SU-DHL-6 (cell line): ENCODE data around the gene TMEM184A.

ENCODE experiments used
- H2AFZ ChIP-seq: fragments of 200-600 bp; sonication (generic); 2 replicates; pipeline ENCODE4 v1.6.1; 2014; ENCODE audit warnings: low read depth, mild to moderate bottlenecking, moderate library complexity, mixed read lengths, antibody characterized with exemption, low read length; ENCODE audit not compliant: severe bottlenecking
- H3F3A ChIP-seq: fragments of 200-600 bp; shearing (Covaris generic); 2 replicates; pipeline ENCODE4 v1.6.0; 2016; ENCODE audit warnings: antibody characterized with exemption, mild to moderate bottlenecking; ENCODE audit not compliant: insufficient read depth
- H3K27ac ChIP-seq: fragments of 200-600 bp; sonication (generic); 2 replicates; pipeline ENCODE4 v1.5.1; 2016; ENCODE audit warnings: low read depth, mild to moderate bottlenecking, low read length, moderate library complexity, mixed read lengths
- H3K27me3 ChIP-seq: fragments of 200-600 bp; sonication (generic), shearing (Covaris generic); 2 replicates; pipeline ENCODE4 v1.6.0; 2014; ENCODE audit warnings: mild to moderate bottlenecking, low read length
- H3K36me3 ChIP-seq: fragments of 200-600 bp; sonication (generic); 2 replicates; pipeline ENCODE4 v1.6.1; 2014; ENCODE audit warnings: mild to moderate bottlenecking, low read length, mixed read lengths
- H3K4me2 ChIP-seq: fragments of 300-600, 200-600 bp; shearing (Covaris generic), sonication (generic); 2 replicates; pipeline ENCODE4 v1.6.0; 2014; ENCODE audit warnings: low read length, low read depth, mild to moderate bottlenecking; ENCODE audit not compliant: poor library complexity, severe bottlenecking
- H3K4me3 ChIP-seq: fragments of 200-600 bp; sonication (generic); 2 replicates; pipeline ENCODE4 v1.5.1; 2014; ENCODE audit warnings: antibody characterized with exemption, low read length, mild to moderate bottlenecking, mixed read lengths; ENCODE audit not compliant: insufficient read depth, poor library complexity, severe bottlenecking
- H3K79me2 ChIP-seq: fragments of 200-600 bp; sonication (generic); 2 replicates; pipeline ENCODE4 v1.6.1; 2014; ENCODE audit warnings: mild to moderate bottlenecking, low read length, moderate library complexity; ENCODE audit not compliant: insufficient read depth
- H3K9ac ChIP-seq: fragments of 200-600 bp; sonication (generic); 2 replicates; pipeline ENCODE4 v1.7.0; 2014; ENCODE audit warnings: mild to moderate bottlenecking, low read length
- H3K9me2 ChIP-seq: fragments of 200-600 bp; sonication (generic); replicated peaks from 2 replicates; pipeline ENCODE4 v1.6.1; 2014; ENCODE audit warnings: low read length; ENCODE audit not compliant: insufficient read depth
- H3K9me3 ChIP-seq: fragments of 200-600 bp; sonication (generic); 2 replicates; pipeline ENCODE4 v1.6.1; 2014; ENCODE audit warnings: low read length, mixed read lengths; ENCODE audit not compliant: insufficient read depth
- H4K20me1 ChIP-seq: fragments of 200-600 bp; sonication (generic); 2 replicates; pipeline ENCODE4 v1.6.1; 2014; ENCODE audit warnings: low read depth, mild to moderate bottlenecking, antibody characterized with exemption, low read length, moderate library complexity, mixed read lengths
- EZH2phosphoT487 ChIP-seq: fragments of 200-600 bp; sonication (generic), shearing (Covaris generic); conservative IDR thresholded peaks from 2 replicates; pipeline ENCODE4 v1.6.1; 2018; ENCODE audit warnings: mild to moderate bottlenecking, antibody characterized with exemption, low read length, moderate library complexity, mixed read lengths
- TF ChIP-seq, protein P1 (sequence below): fragments of 200-600 bp; sonication (generic); IDR thresholded peaks from one replicate; pipeline ENCODE4 v1.5.1; 2017; ENCODE audit warnings: antibody characterized with exemption, mild to moderate bottlenecking, low read length, moderate library complexity; ENCODE audit not compliant: insufficient read depth, poor library complexity, severe bottlenecking

TMEM184A gene

DNA sequence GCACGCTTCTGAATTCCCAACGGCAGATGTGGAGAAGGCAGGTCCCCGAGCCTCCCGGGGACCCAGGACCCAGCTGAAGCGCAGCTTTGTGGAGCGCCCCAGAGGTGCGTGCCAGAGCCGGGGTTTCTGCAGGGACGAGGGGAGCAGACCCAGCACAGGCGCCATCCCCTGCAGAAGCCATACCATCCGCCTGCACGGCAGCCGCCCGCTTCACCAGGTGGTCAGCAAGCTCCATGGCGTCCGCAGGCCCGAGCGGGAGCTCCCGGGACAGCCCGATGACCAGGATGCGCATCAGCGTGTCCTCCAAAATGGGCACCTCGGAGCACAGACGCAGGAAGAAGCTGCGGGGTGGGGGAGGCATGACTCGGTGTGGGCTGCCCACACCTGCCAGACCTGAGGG is 62.4 kb downstream of the TMEM184A start:
- Histone ChIP-seq H3K4me2 (no peak overlapping the region), H2AFZ (no peak overlapping the region), H3F3A (no peaks in the 10 kb centered on the region), H3K4me3 (no peak overlapping the region), H4K20me1 (no peaks in the 10 kb centered on the region), H3K27me3 (no peaks in the 10 kb centered on the region), H3K36me3 (no peaks in the 10 kb centered on the region), H3K27ac (no peak overlapping the region), H3K9ac (no peak overlapping the region), H3K9me3 (no peaks in the 10 kb centered on the region), H3K9me2 (no peaks in the 10 kb centered on the region), H3K79me2 (no peaks in the 10 kb centered on the region)
- no peak for TF ChIP-seq EZH2phosphoT487
- TF ChIP-seq, protein P1, sequence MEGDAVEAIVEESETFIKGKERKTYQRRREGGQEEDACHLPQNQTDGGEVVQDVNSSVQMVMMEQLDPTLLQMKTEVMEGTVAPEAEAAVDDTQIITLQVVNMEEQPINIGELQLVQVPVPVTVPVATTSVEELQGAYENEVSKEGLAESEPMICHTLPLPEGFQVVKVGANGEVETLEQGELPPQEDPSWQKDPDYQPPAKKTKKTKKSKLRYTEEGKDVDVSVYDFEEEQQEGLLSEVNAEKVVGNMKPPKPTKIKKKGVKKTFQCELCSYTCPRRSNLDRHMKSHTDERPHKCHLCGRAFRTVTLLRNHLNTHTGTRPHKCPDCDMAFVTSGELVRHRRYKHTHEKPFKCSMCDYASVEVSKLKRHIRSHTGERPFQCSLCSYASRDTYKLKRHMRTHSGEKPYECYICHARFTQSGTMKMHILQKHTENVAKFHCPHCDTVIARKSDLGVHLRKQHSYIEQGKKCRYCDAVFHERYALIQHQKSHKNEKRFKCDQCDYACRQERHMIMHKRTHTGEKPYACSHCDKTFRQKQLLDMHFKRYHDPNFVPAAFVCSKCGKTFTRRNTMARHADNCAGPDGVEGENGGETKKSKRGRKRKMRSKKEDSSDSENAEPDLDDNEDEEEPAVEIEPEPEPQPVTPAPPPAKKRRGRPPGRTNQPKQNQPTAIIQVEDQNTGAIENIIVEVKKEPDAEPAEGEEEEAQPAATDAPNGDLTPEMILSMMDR: no peak

DNA sequence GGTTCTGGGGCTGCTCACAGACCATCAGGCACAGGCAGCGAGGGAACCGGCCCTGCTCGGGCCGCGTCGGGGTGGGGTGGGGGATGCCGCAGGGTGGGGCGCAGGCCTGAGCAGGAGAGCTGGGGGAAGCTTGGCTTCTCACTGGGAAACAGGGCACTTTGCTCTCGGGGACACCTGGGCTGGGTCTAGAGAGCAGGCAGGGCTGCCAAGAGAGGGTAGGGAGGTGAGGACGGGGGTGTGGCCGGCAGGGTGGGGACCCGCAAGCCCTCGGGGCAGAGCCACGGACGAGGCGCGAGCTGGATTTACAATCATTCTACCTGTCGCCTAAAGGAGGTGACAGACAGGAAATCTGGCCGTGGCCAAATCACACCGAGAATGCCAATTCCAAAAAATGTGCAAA is 62.9 kb downstream of the TMEM184A start:
- H4K20me1 ChIP-seq: no peaks in the 10 kb centered on the region
- no peaks in the 10 kb centered on the region for H3K9me3 ChIP-seq
- H3K4me2 ChIP-seq: no peak overlapping the region
- H3K9me2 ChIP-seq: no peaks in the 10 kb centered on the region
- no peak overlapping the region for H3K9ac ChIP-seq
- H3K27me3 ChIP-seq: no peaks in the 10 kb centered on the region
- no peak overlapping the region for H2AFZ ChIP-seq
- no peak for TF ChIP-seq EZH2phosphoT487
- TF ChIP-seq, protein P1: no peak
- no peaks in the 10 kb centered on the region for H3K36me3 ChIP-seq
- no peak overlapping the region for H3K4me3 ChIP-seq
- no peaks in the 10 kb centered on the region for H3K79me2 ChIP-seq
- no peak overlapping the region for H3K27ac ChIP-seq
- H3F3A ChIP-seq: no peaks in the 10 kb centered on the region

GRCh38 chr7:1492640-1493039 is 63.4 kb downstream of the TMEM184A start:
- Histone ChIP-seq H3K9me3 (no peaks in the 10 kb centered on the region), H3K27ac (no peak overlapping the region), H2AFZ (no peak overlapping the region), H3K27me3 (no peaks in the 10 kb centered on the region), H3K9ac (no peak overlapping the region), H4K20me1 (no peaks in the 10 kb centered on the region), H3K9me2 (no peaks in the 10 kb centered on the region), H3F3A (no peaks in the 10 kb centered on the region), H3K79me2 (no peaks in the 10 kb centered on the region), H3K4me3 (no peak overlapping the region), H3K4me2 (no peak overlapping the region), H3K36me3 (no peaks in the 10 kb centered on the region)
- no peak for TF ChIP-seq EZH2phosphoT487
- TF ChIP-seq, protein P1: no peak
